Measurements from ENCODE around the gene MYO7B.
A peak's percentile ranks its signal among the peaks of the same experiment; 100 is the strongest.

MYO7B gene

DNA sequence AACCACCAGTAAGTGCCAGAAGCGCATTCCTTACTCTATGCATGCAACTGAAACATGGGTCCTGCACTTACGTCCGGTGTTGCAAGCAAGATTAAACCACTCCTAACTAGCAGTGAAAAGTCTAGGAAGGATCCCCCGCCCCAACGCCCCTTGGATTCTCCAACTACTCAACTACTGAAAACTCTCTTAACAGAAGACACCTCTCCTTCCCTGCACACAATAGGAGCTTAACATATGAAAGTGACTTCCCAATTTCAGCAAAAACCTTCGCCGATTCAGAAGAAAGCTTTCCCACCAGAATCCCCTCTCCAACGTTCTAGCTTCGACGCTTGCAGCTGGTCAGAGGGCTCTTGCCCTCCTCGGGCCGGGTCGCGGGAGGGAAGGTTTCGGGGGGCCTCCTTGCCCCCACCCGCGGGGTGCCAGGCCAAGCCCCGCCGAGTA lies 9.8 kb upstream of the MYO7B start:
- Histone ChIP-seq H3K36me3 (replicated peaks; ENCODE audit: insufficient read depth, low read length) (0 out of 2 replicates have a peak, but pooled peaks cover 5% of the 10 kb centered on the region), H3K9me3 (replicated peaks; ENCODE audit: insufficient read depth, low read length) (no peaks in the 10 kb centered on the region), H3K27ac (ENCODE audit: low read length) (peak overlapping the region; percentile 76), H2AFZ (ENCODE audit: low read length) (peak overlapping the region; percentile 53), H3K4me1 (ENCODE audit: low read length) (peaks cover 10% of the 10 kb centered on the region), H4K20me1 (ENCODE audit: insufficient read depth, low read length) (no peaks in the 10 kb centered on the region), H3K4me3 (ENCODE audit: low read length) (peak overlapping the region; percentile 97), H3K9me2 (replicated peaks; ENCODE audit: insufficient read depth, low read length) (no peaks in the 10 kb centered on the region), H3K79me2 (ENCODE audit: low read length) (peaks cover 56% of the 10 kb centered on the region), H3K9ac (ENCODE audit: low read length) (peak overlapping the region; percentile 94), H3K4me2 (ENCODE audit: low read depth, low read length) (peak overlapping the region; percentile 76), H3F3A (ENCODE audit: insufficient read depth, low read length) (peaks cover 14% of the 10 kb centered on the region), H3K27me3 (replicated peaks; ENCODE audit: insufficient read depth, low read length) (no peaks in the 10 kb centered on the region)
- peak; percentile 42 for DNase-seq
- TF ChIP-seq, protein P1, sequence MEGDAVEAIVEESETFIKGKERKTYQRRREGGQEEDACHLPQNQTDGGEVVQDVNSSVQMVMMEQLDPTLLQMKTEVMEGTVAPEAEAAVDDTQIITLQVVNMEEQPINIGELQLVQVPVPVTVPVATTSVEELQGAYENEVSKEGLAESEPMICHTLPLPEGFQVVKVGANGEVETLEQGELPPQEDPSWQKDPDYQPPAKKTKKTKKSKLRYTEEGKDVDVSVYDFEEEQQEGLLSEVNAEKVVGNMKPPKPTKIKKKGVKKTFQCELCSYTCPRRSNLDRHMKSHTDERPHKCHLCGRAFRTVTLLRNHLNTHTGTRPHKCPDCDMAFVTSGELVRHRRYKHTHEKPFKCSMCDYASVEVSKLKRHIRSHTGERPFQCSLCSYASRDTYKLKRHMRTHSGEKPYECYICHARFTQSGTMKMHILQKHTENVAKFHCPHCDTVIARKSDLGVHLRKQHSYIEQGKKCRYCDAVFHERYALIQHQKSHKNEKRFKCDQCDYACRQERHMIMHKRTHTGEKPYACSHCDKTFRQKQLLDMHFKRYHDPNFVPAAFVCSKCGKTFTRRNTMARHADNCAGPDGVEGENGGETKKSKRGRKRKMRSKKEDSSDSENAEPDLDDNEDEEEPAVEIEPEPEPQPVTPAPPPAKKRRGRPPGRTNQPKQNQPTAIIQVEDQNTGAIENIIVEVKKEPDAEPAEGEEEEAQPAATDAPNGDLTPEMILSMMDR (IDR thresholded peaks at IDR 0.05; ENCODE audit: low read length): no peak
- TF ChIP-seq EZH2phosphoT487 (IDR thresholded peaks at IDR 0.05; ENCODE audit: low read length) (no peak), EZH2 (optimal IDR thresholded peaks at IDR 0.05; ENCODE audit: low read depth, low read length) (no peak)

GRCh38 chr2:127526132-127527000 lies 9.1 kb upstream of the MYO7B start, which contains the start of gene IWS1:
TSS of gene IWS1 (minus strand) at chr2:127526489. CDS start at chr2:127526208, 281 bp downstream.
- H3F3A ChIP-seq (ENCODE audit: insufficient read depth, low read length): peaks cover 14% of the 10 kb centered on the region
- TF ChIP-seq EZH2 (optimal IDR thresholded peaks at IDR 0.05; ENCODE audit: low read depth, low read length) (no peak), EZH2phosphoT487 (IDR thresholded peaks at IDR 0.05; ENCODE audit: low read length) (no peak)
- TF ChIP-seq, protein P1 (IDR thresholded peaks at IDR 0.05; ENCODE audit: low read length): no peak
- peak within 1 kb of the TSS; percentile 94 for H3K9ac ChIP-seq (ENCODE audit: low read length)
- H3K36me3 ChIP-seq (replicated peaks; ENCODE audit: insufficient read depth, low read length): 0 out of 2 replicates have a peak, but pooled peaks cover 5% of the 10 kb centered on the region
- peaks cover 49% of the 10 kb centered on the region for H3K79me2 ChIP-seq (ENCODE audit: low read length)
- DNase-seq: peak; percentile 96
- no peaks in the 10 kb centered on the region for H3K27me3 ChIP-seq (replicated peaks; ENCODE audit: insufficient read depth, low read length)
- H3K4me1 ChIP-seq (ENCODE audit: low read length): peaks cover 10% of the 10 kb centered on the region
- H4K20me1 ChIP-seq (ENCODE audit: insufficient read depth, low read length): no peaks in the 10 kb centered on the region
- peak within 1 kb of the TSS; percentile 97 for H3K4me3 ChIP-seq (ENCODE audit: low read length)
- H3K27ac ChIP-seq (ENCODE audit: low read length): peak within 1 kb of the TSS; percentile 76
- no peaks in the 10 kb centered on the region for H3K9me3 ChIP-seq (replicated peaks; ENCODE audit: insufficient read depth, low read length)
- no peaks in the 10 kb centered on the region for H3K9me2 ChIP-seq (replicated peaks; ENCODE audit: insufficient read depth, low read length)
- H3K4me2 ChIP-seq (ENCODE audit: low read depth, low read length): peak within 1 kb of the TSS; percentile 76
- peak within 1 kb of the TSS; percentile 53 for H2AFZ ChIP-seq (ENCODE audit: low read length)

DNA sequence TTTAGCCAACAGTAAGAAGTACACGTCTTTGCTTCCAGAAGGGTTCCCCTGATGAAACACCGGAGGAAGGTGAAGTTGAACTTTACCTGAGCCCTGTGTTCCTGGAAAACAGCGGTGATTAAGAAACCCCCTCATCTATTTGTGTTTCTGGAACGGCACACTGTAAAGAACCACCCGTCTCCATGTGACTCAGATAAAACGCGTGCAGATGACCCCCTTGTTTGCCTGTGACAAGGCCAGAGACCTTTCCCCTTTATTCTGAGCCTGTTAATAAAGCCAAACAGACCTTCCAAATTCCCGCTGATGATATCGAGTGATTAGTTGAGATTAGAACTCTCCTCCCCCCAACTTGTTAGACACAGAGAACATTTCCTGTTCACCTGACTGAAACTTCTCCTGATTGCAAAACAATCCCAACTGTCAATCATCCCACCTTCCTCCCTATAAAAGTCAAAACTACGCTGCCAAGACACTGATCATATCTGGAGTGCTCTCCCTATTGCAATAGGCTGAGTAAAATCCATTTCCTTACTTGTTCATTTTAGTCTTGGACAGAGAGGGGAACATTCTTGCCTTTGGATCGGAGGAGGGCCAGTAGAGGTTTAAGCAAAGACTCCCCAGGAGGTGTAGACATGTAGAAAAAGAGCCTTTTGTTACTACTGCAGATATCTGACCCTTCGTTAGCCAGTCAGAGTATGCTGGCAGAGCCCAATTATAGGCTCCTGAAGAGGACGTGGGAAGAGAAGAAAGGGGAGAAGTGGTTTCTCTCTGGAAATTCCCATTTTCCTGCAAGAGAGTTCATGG lies 8.3 kb upstream of the MYO7B start:
- peaks cover 41% of the 10 kb centered on the region for H3K79me2 ChIP-seq (ENCODE audit: low read length)
- TF ChIP-seq EZH2 (optimal IDR thresholded peaks at IDR 0.05; ENCODE audit: low read depth, low read length) (no peak), EZH2phosphoT487 (IDR thresholded peaks at IDR 0.05; ENCODE audit: low read length) (no peak)
- TF ChIP-seq, protein P1 (IDR thresholded peaks at IDR 0.05; ENCODE audit: low read length): no peak
- H3K9me3 ChIP-seq (replicated peaks; ENCODE audit: insufficient read depth, low read length): no peaks in the 10 kb centered on the region
- no peaks in the 10 kb centered on the region for H4K20me1 ChIP-seq (ENCODE audit: insufficient read depth, low read length)
- DNase-seq: peak; percentile 42
- peak overlapping the region; percentile 76 for H3K27ac ChIP-seq (ENCODE audit: low read length)
- H3K9me2 ChIP-seq (replicated peaks; ENCODE audit: insufficient read depth, low read length): no peaks in the 10 kb centered on the region
- peak overlapping the region; percentile 76 for H3K4me2 ChIP-seq (ENCODE audit: low read depth, low read length)
- H3K4me3 ChIP-seq (ENCODE audit: low read length): peak overlapping the region; percentile 97
- H3K4me1 ChIP-seq (ENCODE audit: low read length): peaks cover 10% of the 10 kb centered on the region
- peak overlapping the region; percentile 53 for H2AFZ ChIP-seq (ENCODE audit: low read length)
- peaks cover 14% of the 10 kb centered on the region for H3F3A ChIP-seq (ENCODE audit: insufficient read depth, low read length)
- peak overlapping the region; percentile 94 for H3K9ac ChIP-seq (ENCODE audit: low read length)
- H3K27me3 ChIP-seq (replicated peaks; ENCODE audit: insufficient read depth, low read length): no peaks in the 10 kb centered on the region
- H3K36me3 ChIP-seq (replicated peaks; ENCODE audit: insufficient read depth, low read length): 0 out of 2 replicates have a peak, but pooled peaks cover 4% of the 10 kb centered on the region
